HepG2 (cell line): Measurements from ENCODE around the gene DSE. TPM values are rescaled to one million over a fixed set of nuclear protein-coding genes. Genes with fewer than 3 reads are reported as not detected.

Source experiments
- BCL3 ChIP-seq: sonication (generic); formaldehyde crosslinking; IDR thresholded peaks from 2 replicates; pipeline ENCODE4 v1.5.1; 2020; ENCODE audit warnings: mild to moderate bottlenecking, missing genetic modification reagents, moderate library complexity
- EED ChIP-seq: sonication (generic); formaldehyde crosslinking; IDR thresholded peaks from 2 replicates; pipeline ENCODE4 v1.5.0; 2020; ENCODE audit warnings: mild to moderate bottlenecking, missing genetic modification reagents
- HNRNPLL ChIP-seq: fragments of 200-400 bp; formaldehyde crosslinking; IDR thresholded peaks from 2 replicates; pipeline ENCODE4 v1.6.1; 2017; ENCODE audit warnings: mild to moderate bottlenecking, low read depth, low read length; ENCODE audit not compliant: poor library complexity, severe bottlenecking
- MED8 ChIP-seq: sonication (generic); formaldehyde crosslinking; IDR thresholded peaks from 2 replicates; pipeline ENCODE4 v1.8.1; 2023; ENCODE audit warnings: mild to moderate bottlenecking, missing genetic modification reagents; ENCODE audit not compliant: insufficient replicate concordance
- RNF2 ChIP-seq: fragments of 450-650 bp; conservative IDR thresholded peaks from 2 replicates; pipeline ENCODE4 v1.6.1; 2016; ENCODE audit warnings: low read depth
- ZKSCAN5 ChIP-seq: sonication (generic); formaldehyde crosslinking; IDR thresholded peaks from 2 replicates; pipeline ENCODE4 v1.5.1; 2020; ENCODE audit warnings: mild to moderate bottlenecking, missing genetic modification reagents
- ZNF441 ChIP-seq: sonication (generic); formaldehyde crosslinking; IDR thresholded peaks from 2 replicates; pipeline ENCODE4 v1.7.0; 2021; ENCODE audit warnings: missing genetic modification reagents, borderline replicate concordance
- ZNF512B ChIP-seq: sonication (generic); formaldehyde crosslinking; IDR thresholded peaks from 2 replicates; pipeline ENCODE4 v1.5.1; 2020; ENCODE audit warnings: missing genetic modification reagents, mild to moderate bottlenecking, borderline replicate concordance
- ZNF558 ChIP-seq: sonication (generic); formaldehyde crosslinking; IDR thresholded peaks from 2 replicates; pipeline ENCODE4 v1.9.0; 2022; ENCODE audit warnings: mild to moderate bottlenecking, missing genetic modification reagents, borderline replicate concordance
- ZNF839 ChIP-seq: sonication (generic); formaldehyde crosslinking; IDR thresholded peaks from 2 replicates; pipeline ENCODE4 v1.4.0; 2020; ENCODE audit warnings: missing genetic modification reagents, mild to moderate bottlenecking, borderline replicate concordance
- ZSCAN22 ChIP-seq: sonication (generic); formaldehyde crosslinking; IDR thresholded peaks from 2 replicates; pipeline ENCODE4 v1.4.0; 2020; ENCODE audit warnings: mild to moderate bottlenecking, missing genetic modification reagents
- polyA plus RNA-seq, 8 experiments: library from polyadenylated mRNA; depleted of rRNA in 3 of 8; stranded (reverse) in 7 of 8; unstranded in 1 of 8; fragments of >200 nt; fragmentation: Illumina TruSeq in 4 of 8; extraction: Trizol in 4 of 8; gene quantifications; 2 replicates each; pipeline versions ENCODE4 v1.2.1 to v1.2.3, GENCODE V29; 2011 to 2016; ENCODE audit warnings: low read depth in 4 of 8, missing spikeins in 1 of 8, mixed read lengths in 1 of 8; ENCODE audit not compliant: insufficient read depth in 1 of 8
- total RNA-seq, 5 experiments: library from RNA; depleted of rRNA; stranded (reverse); fragments of >200 nt; fragmentation: Illumina TruSeq; extraction: Trizol; gene quantifications; 2 replicates each; pipeline ENCODE4 v1.2.3, GENCODE V29; 2016; ENCODE audit warnings: low read depth in 1 of 5
- TF ChIP-seq, protein P1 (sequence below), 2 experiments: sonication (generic) in 1 of 2; formaldehyde crosslinking in 1 of 2; IDR thresholded peaks; 2 replicates each; pipeline versions ENCODE4 v1.6.1 to v1.9.0; 2014 to 2022; ENCODE audit warnings: antibody characterized with exemption in 1 of 2, borderline replicate concordance in 1 of 2, inconsistent platforms in 1 of 2, low read depth in 1 of 2, missing genetic modification reagents in 1 of 2
- TF ChIP-seq, protein P2 (sequence below): sonication (generic); formaldehyde crosslinking; IDR thresholded peaks from 2 replicates; pipeline ENCODE4 v1.5.0; 2020; ENCODE audit warnings: mild to moderate bottlenecking, missing genetic modification reagents
- TF ChIP-seq, protein P3 (sequence below): sonication (generic); formaldehyde crosslinking; IDR thresholded peaks from 2 replicates; pipeline ENCODE4 v1.4.0; 2020; ENCODE audit warnings: mild to moderate bottlenecking, low read depth, missing genetic modification reagents

The DSE gene
- total and polyA plus RNA-seq, 2 of the 13 experiments (the other 11 are each of a cell fraction or from before 2014, with no cell fraction given): 2.6 to 4.6 TPM

GRCh38 chr6:116371120-116371917 lies 572 bp downstream of the DSE start (continued):
- TF ChIP-seq, protein P1, sequence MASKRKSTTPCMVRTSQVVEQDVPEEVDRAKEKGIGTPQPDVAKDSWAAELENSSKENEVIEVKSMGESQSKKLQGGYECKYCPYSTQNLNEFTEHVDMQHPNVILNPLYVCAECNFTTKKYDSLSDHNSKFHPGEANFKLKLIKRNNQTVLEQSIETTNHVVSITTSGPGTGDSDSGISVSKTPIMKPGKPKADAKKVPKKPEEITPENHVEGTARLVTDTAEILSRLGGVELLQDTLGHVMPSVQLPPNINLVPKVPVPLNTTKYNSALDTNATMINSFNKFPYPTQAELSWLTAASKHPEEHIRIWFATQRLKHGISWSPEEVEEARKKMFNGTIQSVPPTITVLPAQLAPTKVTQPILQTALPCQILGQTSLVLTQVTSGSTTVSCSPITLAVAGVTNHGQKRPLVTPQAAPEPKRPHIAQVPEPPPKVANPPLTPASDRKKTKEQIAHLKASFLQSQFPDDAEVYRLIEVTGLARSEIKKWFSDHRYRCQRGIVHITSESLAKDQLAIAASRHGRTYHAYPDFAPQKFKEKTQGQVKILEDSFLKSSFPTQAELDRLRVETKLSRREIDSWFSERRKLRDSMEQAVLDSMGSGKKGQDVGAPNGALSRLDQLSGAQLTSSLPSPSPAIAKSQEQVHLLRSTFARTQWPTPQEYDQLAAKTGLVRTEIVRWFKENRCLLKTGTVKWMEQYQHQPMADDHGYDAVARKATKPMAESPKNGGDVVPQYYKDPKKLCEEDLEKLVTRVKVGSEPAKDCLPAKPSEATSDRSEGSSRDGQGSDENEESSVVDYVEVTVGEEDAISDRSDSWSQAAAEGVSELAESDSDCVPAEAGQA (IDR thresholded peaks at IDR 0.05; ENCODE audit: low read depth): no peak
- TF ChIP-seq, protein P1 (CRISPR knock-in tag; IDR thresholded peaks at IDR 0.05; ENCODE audit: borderline replicate concordance): no peak
- TF ChIP-seq, protein P2, sequence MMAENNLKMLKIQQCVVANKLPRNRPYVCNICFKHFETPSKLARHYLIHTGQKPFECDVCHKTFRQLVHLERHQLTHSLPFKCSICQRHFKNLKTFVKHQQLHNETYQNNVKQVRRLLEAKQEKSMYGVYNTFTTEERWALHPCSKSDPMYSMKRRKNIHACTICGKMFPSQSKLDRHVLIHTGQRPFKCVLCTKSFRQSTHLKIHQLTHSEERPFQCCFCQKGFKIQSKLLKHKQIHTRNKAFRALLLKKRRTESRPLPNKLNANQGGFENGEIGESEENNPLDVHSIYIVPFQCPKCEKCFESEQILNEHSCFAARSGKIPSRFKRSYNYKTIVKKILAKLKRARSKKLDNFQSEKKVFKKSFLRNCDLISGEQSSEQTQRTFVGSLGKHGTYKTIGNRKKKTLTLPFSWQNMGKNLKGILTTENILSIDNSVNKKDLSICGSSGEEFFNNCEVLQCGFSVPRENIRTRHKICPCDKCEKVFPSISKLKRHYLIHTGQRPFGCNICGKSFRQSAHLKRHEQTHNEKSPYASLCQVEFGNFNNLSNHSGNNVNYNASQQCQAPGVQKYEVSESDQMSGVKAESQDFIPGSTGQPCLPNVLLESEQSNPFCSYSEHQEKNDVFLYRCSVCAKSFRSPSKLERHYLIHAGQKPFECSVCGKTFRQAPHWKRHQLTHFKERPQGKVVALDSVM (CRISPR knock-in tag): no peak
- peak; percentile 61; the same call in 1 of the 2 replicates for TF ChIP-seq ZNF839 (CRISPR knock-in tag)
- peak; percentile 41 for TF ChIP-seq HNRNPLL
- TF ChIP-seq, protein P3, sequence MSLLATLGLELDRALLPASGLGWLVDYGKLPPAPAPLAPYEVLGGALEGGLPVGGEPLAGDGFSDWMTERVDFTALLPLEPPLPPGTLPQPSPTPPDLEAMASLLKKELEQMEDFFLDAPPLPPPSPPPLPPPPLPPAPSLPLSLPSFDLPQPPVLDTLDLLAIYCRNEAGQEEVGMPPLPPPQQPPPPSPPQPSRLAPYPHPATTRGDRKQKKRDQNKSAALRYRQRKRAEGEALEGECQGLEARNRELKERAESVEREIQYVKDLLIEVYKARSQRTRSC (CRISPR knock-in tag): no peak
- peak; percentile 31; the same call in 1 of the 2 replicates for TF ChIP-seq ZNF558
- 0 out of 2 replicates have a peak, but pooled peaks have one; percentile 82 for TF ChIP-seq ZNF512B
- peak; percentile 76; the same call in 1 of the 2 replicates for TF ChIP-seq EED
- no peak for TF ChIP-seq ZSCAN22 (CRISPR knock-in tag)
- no peak for TF ChIP-seq MED8 (CRISPR knock-in tag)
- TF ChIP-seq RNF2: 0 out of 2 replicates have a peak, but pooled peaks have one; percentile 18
- no peak for TF ChIP-seq BCL3 (CRISPR knock-in tag)
- no peak for TF ChIP-seq ZKSCAN5 (CRISPR knock-in tag)
- no peak for TF ChIP-seq ZNF441 (CRISPR knock-in tag)
